Measurements from ENCODE around the gene WFS1. TPM values are rescaled to one million over a fixed set of nuclear protein-coding genes. Genes with fewer than 3 reads are reported as not detected.

WFS1 gene
- polyA plus RNA-seq, 1 of the 3 experiments (the other 2 are of a cell fraction) = 18.7 TPM

- ChIA-PET POLR2A (no interaction called here), CTCF (interaction anchor here (0.8 to 22.5 kb wide), 14 partner anchors 10 to 335 kb away, joined by 3 to 1048 read pairs (median 8); partner anchors contain the start of gene WFS1)
- Histone ChIP-seq H4K20me1 (ENCODE audit: insufficient read depth) (no peaks in the 10 kb centered on the region), H3K9me3 (no peaks in the 10 kb centered on the region), H3K9ac (no peak overlapping the region), H3K27ac (ENCODE audit: low read depth in 2 of 2, low read length in 1 of 2) (no peak overlapping the region), H3K4me2 (no peak overlapping the region), H3K36me3 (replicated peaks in 1 of 2; ENCODE audit: control insufficient read depth in 1 of 2, insufficient read depth in 2 of 2, low read length in 1 of 2) (no peaks in the 10 kb centered on the region), H3K4me3 (ENCODE audit: low read depth in 2 of 2, low read length in 1 of 2) (no peak overlapping the region), H3K27me3 (ENCODE audit: insufficient read depth) (no peaks in the 10 kb centered on the region), H3K4me1 (ENCODE audit: control insufficient read depth in 1 of 2, insufficient read depth in 2 of 2, low read depth in 1 of 2, low read length in 1 of 2) (no peaks in the 10 kb centered on the region), H3K79me2 (ENCODE audit: insufficient read depth) (no peaks in the 10 kb centered on the region), H3F3A (replicated peaks; ENCODE audit: insufficient read depth) (no peaks in the 10 kb centered on the region), H2AFZ (ENCODE audit: low read depth) (no peak overlapping the region), H3K9me2 (no peaks in the 10 kb centered on the region)
- no peak for DNase-seq
- 78% methylated on average over 13 of the region's 19 CpGs for WGBS (ENCODE audit: low lambda C conversion rate)
- TF ChIP-seq TCF12 (IDR thresholded peaks at IDR 0.05) = no peak
- peak; percentile 44 for TF ChIP-seq CTCF (IDR thresholded peaks at IDR 0.05)
Observed at GRCh38 chr4:6333301-6334202, 63.9 kb downstream of the WFS1 start.

GRCh38 chr4:6334203-6334887, 64.7 kb downstream of the WFS1 start:
- POLR2A ChIA-PET = no interaction called here
- no peak for DNase-seq
- no peaks in the 10 kb centered on the region for H3K79me2 ChIP-seq (ENCODE audit: insufficient read depth)
- no peaks in the 10 kb centered on the region for H3K9me2 ChIP-seq
- CTCF ChIA-PET = interaction anchor here (0.9 to 22.5 kb wide), 8 partner anchors 9 to 336 kb away, joined by 3 to 1048 read pairs (median 10); partner anchors contain the start of gene WFS1
- no peak overlapping the region for H3K4me3 ChIP-seq (ENCODE audit: low read depth in 2 of 2, low read length in 1 of 2)
- 23% methylated on average over 4 of the region's 5 CpGs for WGBS (ENCODE audit: low lambda C conversion rate)
- no peaks in the 10 kb centered on the region for H3K36me3 ChIP-seq (replicated peaks in 1 of 2; ENCODE audit: control insufficient read depth in 1 of 2, insufficient read depth in 2 of 2, low read length in 1 of 2)
- H3K27me3 ChIP-seq (ENCODE audit: insufficient read depth) = no peaks in the 10 kb centered on the region
- no peaks in the 10 kb centered on the region for H3K9me3 ChIP-seq
- no peak overlapping the region for H3K9ac ChIP-seq
- H3F3A ChIP-seq (replicated peaks; ENCODE audit: insufficient read depth) = no peaks in the 10 kb centered on the region
- H3K4me1 ChIP-seq (ENCODE audit: control insufficient read depth in 1 of 2, insufficient read depth in 2 of 2, low read depth in 1 of 2, low read length in 1 of 2) = no peaks in the 10 kb centered on the region
- no peak overlapping the region for H3K4me2 ChIP-seq
- H4K20me1 ChIP-seq (ENCODE audit: insufficient read depth) = no peaks in the 10 kb centered on the region
- TF ChIP-seq MEF2A (IDR thresholded peaks at IDR 0.05; ENCODE audit: borderline replicate concordance, low read depth) (no peak), JUND (IDR thresholded peaks at IDR 0.05) (no peak), USF1 (IDR thresholded peaks at IDR 0.05; ENCODE audit: borderline replicate concordance, low read depth) (no peak), TAF1 (IDR thresholded peaks at IDR 0.05; ENCODE audit: borderline replicate concordance, low read depth, low read length) (no peak), GABPA (IDR thresholded peaks at IDR 0.05; ENCODE audit: low read depth) (no peak), EP300 (IDR thresholded peaks at IDR 0.05; ENCODE audit: borderline replicate concordance in 1 of 2, low read depth in 1 of 2, low read length in 1 of 2) (no peak), YY1 (IDR thresholded peaks at IDR 0.05; ENCODE audit: low read depth) (no peak), GATA2 (CRISPR knock-in tag; IDR thresholded peaks at IDR 0.05) (no peak)
- H3K27ac ChIP-seq (ENCODE audit: low read depth in 2 of 2, low read length in 1 of 2) = no peak overlapping the region
- no peak overlapping the region for H2AFZ ChIP-seq (ENCODE audit: low read depth)
